ENCODE results near the gene SPATA13.

SPATA13 gene

DNA sequence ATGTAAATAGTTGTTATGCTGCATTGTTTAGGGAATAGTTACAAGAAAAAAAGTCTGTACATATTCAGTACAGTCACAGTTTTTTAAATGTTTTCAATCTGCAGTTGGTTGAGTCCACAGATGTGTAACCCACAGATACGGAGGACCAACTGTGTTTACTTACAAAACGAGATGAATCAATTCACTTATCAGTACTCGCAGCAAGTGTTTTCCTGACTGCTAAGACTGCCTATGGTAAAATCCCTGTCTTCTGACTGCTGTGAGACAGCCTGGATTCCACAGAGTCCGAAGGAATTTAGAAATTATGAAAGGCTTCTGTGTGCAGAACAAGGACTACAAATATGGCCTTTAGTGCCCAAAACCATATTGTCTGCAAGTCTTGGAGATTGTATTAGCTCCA is 103.1 kb downstream of the SPATA13 start:
- no peak for DNase-seq

GRCh38 chr13:24264976-24265375 is 104.5 kb downstream of the SPATA13 start:
- peak; percentile 79 for DNase-seq

- no peak for DNase-seq
Measured at GRCh38 chr13:24265453-24265852, 104.9 kb downstream of the SPATA13 start.

GRCh38 chr13:24267274-24267673 is 106.8 kb downstream of the SPATA13 start:
- DNase-seq = no peak

DNA sequence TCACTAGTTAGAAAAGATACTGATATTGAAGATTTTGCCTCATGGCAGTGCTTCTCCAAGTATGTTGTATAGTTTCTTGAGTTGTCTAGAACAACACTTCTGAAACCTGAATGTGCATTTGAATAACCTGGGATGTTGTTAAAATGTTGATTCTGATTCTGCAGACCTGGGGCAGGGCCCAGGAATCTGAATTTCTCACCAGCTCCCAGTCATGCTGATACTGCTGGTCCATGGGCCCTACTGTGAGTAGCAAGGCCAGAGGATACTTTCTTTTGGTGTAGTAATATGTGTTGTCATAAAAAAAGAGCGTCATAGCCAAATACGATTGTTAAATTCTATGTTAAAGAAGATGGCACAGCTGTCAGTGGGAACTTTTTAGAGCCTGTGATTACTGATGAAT is 107.3 kb downstream of the SPATA13 start:
- no peak for DNase-seq

- DNase-seq = no peak
Measured at GRCh38 chr13:24269821-24270220, 109.3 kb downstream of the SPATA13 start.

GRCh38 chr13:24270639-24271141 is 110.2 kb downstream of the SPATA13 start:
- DNase-seq = peak; percentile 51

DNA sequence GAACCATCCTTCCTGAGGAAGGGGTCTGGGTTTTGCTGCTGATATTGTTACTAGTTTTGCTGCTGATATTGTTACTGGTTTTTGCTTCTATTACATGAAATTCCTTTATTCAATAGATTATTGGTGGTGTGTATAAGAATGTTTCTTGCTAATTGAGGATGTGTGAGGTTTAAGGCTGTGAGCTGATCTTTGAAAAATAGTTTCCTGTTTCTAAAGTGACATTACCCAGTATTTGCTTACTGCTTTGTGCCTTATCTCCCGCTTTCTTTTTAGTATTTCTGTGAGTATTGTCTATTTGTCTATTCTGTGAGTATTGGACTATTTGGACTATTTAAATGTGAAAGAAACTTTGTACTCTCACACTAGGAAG is 110.7 kb downstream of the SPATA13 start:
- no peak for DNase-seq

DNA sequence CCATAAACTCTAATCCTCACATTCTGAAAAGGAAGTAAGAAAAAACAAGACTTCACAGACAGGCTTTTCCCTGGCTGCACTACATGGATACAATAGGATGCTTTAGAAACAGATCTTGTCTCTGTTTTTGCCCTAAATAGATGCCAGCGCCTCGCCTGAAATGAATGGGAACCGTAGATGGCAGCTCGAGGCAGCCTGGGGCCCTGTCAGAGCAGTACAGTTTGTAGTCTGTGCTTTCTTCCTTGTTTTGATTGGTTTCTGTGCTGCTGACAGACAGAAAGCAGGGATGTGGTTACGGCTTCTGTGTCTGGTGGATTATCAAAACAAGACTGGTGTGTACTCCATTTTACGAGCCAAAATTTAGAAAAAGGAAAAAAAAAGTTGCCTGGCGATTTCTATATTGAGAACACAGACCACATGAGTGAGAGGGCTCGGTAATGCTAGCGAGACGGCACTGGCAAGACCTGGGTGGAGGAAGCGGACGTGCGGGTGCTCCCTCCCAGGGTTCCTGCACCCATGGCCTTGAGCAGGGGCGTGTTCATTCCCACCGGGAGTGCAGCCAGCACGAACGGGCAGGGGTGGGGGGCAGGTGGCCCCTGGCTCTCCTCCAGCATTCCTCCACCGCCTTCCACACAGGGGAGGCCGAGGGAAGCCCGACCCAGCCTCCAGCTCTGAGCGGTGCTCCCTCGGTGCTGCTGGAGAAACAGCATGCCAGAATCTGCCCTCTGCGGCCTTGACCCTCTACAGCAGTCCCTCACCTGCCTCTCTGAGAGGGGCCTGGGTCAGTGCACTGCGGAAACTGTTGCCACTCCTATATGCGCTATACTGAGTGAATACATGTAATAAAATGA is 111.3 kb downstream of the SPATA13 start:
- peak; percentile 46 for DNase-seq

GRCh38 chr13:24272452-24273161 is 112.1 kb downstream of the SPATA13 start:
- no peak for DNase-seq

GRCh38 chr13:24273926-24274325 is 113.4 kb downstream of the SPATA13 start:
- no peak for DNase-seq

- DNase-seq = peak; percentile 35
Measured at GRCh38 chr13:24274452-24275021, 114.0 kb downstream of the SPATA13 start.

GRCh38 chr13:24275041-24275440 is 114.5 kb downstream of the SPATA13 start:
- DNase-seq = no peak

DNA sequence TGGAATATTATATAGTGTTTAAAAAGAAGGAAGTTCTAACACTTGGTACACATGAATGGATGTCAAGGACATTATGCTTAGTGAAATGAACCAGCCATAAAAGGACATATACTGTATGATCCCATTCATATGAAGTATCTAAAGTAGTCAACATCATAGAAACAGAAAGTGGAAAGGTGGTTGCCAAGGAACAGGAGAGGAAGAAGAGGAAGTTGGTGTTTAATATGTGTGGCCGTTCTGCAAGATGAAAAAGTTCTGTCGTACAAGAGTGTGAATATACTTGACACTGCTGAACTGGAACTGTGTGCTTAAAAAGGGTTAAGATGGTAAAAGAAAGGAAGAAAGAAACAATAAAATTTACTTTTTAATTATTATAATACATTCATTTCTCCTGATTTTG is 115.8 kb downstream of the SPATA13 start:
- DNase-seq = no peak

DNA sequence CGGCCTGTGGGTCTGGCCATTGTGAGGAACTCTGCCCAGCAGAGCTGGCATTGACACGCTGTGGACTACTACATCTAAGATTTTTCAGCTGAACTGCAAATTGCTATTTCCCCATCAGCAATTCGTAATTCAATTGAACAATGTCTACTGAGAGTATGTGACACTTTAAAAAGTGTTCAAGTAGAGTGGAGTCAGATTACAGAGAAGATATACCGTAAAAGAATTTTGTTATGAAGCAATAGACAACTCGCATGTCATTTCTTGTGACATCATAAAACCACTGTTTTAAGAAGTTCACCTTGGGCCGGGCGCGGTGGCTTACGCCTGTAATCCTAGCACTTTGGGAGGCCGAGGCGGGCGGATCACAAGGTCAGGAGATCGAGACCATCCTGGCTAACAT is 116.3 kb downstream of the SPATA13 start:
- no peak for DNase-seq

GRCh38 chr13:24277761-24278160 is 117.2 kb downstream of the SPATA13 start:
- DNase-seq = no peak

GRCh38 chr13:24279327-24280110 is 119.0 kb downstream of the SPATA13 start:
- no peak for DNase-seq

GRCh38 chr13:24280720-24281119 is 120.2 kb downstream of the SPATA13 start:
- no peak for DNase-seq

- no peak for DNase-seq
Measured at GRCh38 chr13:24281188-24282008, 120.9 kb downstream of the SPATA13 start.

- no peak for DNase-seq
Measured at GRCh38 chr13:24282256-24282655, 121.7 kb downstream of the SPATA13 start.

GRCh38 chr13:24284889-24285565 is 124.5 kb downstream of the SPATA13 start:
- DNase-seq = no peak

Measured in activated effector memory CD4-positive, alpha-beta T cell treated with Interleukin-2 at 50 U/mL for 16 hours (primary cell).